Neutrophil (primary cell): ENCODE data around the gene CDRT4.
"Not testable (repeated sequence)": the region's sequence is repeated elsewhere in the genome, so short reads cannot be mapped to it uniquely, and the experiment has no call there.

Source experiments
- H3K27ac ChIP-seq: fragments of 200-600 bp; sonication (generic); 2 replicates; pipeline ENCODE4 v1.5.1; 2016; ENCODE audit warnings: mild to moderate bottlenecking, moderate library complexity
- H3K27me3 ChIP-seq: fragments of 200-600 bp; sonication (generic); 2 replicates; pipeline ENCODE4 v1.6.0; 2016; ENCODE audit warnings: mild to moderate bottlenecking
- H3K36me3 ChIP-seq: fragments of 200-600 bp; sonication (generic); 2 replicates; pipeline ENCODE4 v1.5.1; 2017
- H3K4me1 ChIP-seq, 2 experiments: fragments of 200-600 bp in 1 of 2; sonication (generic) in 1 of 2; 1 replicate in 1 of 2; 2 replicates in 1 of 2; pipeline versions ENCODE4 v1.5.1 to v1.6.1; 2013 to 2016; ENCODE audit warnings: low read depth in 1 of 2, low read length in 1 of 2, mild to moderate bottlenecking in 1 of 2, moderate library complexity in 1 of 2; ENCODE audit not compliant: control insufficient read depth in 1 of 2, insufficient read depth in 1 of 2
- H3K4me3 ChIP-seq, 2 experiments: fragments of 200-600 bp in 1 of 2; sonication (generic) in 1 of 2; 1 replicate in 1 of 2; 2 replicates in 1 of 2; pipeline ENCODE4 v1.5.1; 2013 to 2016; ENCODE audit warnings: low read depth in 1 of 2, low read length in 1 of 2, mild to moderate bottlenecking in 1 of 2, moderate library complexity in 1 of 2
- H3K9me3 ChIP-seq: fragments of 200-600 bp; sonication (generic); 2 replicates; pipeline ENCODE4 v1.5.1; 2016
- CTCF ChIP-seq: fragments of 200-600 bp; sonication (generic); IDR thresholded peaks from 2 replicates; pipeline ENCODE4 v1.5.1; 2016; ENCODE audit warnings: antibody characterized with exemption

Gene CDRT4

DNA sequence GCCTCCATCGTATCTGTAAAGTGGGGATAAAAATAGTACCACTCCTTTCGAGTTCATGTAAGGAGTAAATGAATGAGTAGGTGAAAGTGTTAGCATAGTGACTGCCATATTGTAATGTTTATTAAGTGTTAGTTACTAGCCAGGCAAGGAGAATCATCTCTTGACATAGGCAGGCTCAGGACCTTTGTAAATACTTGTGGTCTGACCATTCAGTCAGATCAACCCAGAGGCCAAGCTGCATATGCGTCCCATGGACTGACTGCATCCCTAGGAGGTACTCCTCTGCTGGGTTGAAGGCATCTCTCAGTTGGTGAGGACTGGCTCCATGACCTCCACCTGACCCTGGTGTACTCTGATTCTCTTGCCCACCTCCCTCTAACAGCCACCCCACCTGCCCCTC is 40.5 kb upstream of the CDRT4 start:
- no peak for TF ChIP-seq CTCF
- no peak overlapping the region for H3K27ac ChIP-seq
- no peak overlapping the region for H3K4me3 ChIP-seq
- H3K9me3 ChIP-seq, result no peaks in the 10 kb centered on the region
- H3K36me3 ChIP-seq, result no peaks in the 10 kb centered on the region
- no peaks in the 10 kb centered on the region for H3K27me3 ChIP-seq
- H3K4me1 ChIP-seq, result peaks cover 3% of the 10 kb centered on the region in 2 experiments

GRCh38 chr17:15507001-15507400 is 39.6 kb upstream of the CDRT4 start:
- TF ChIP-seq CTCF, result no peak
- Histone ChIP-seq H3K27me3 (no peaks in the 10 kb centered on the region), H3K4me1 (peaks cover 11 to 12% of the 10 kb centered on the region in 2 experiments), H3K9me3 (no peaks in the 10 kb centered on the region), H3K4me3 (no peak overlapping the region), H3K36me3 (no peaks in the 10 kb centered on the region), H3K27ac (no peak overlapping the region)

DNA sequence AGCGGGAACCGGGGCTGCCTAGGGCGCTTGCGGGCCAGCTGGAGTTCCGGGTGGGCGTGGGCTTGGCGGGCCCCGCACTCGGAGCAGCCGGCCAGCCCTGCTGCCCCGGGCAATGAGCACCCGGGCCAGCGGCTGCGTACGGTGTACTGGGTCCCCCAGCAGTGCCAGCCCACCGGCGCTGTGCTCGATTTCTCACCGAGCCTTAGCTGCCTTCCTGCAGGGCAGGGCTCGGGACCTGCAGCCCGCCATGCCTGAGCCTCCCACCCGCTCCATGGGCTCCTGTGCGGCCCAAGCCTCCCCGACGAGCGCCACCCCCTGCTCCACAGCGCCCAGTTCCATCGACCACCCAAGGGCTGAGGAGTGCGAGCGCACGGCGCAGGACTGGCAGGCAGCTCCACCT is 38.3 kb upstream of the CDRT4 start:
- not testable (repeated sequence) for H3K27ac ChIP-seq, H3K4me3 ChIP-seq, H3K36me3 ChIP-seq

GRCh38 chr17:15503731-15504130 is 36.3 kb upstream of the CDRT4 start:
- no peak overlapping the region for H3K27ac ChIP-seq
- TF ChIP-seq CTCF, result no peak
- no peaks in the 10 kb centered on the region for H3K36me3 ChIP-seq
- no peak overlapping the region for H3K4me3 ChIP-seq
- H3K9me3 ChIP-seq, result no peaks in the 10 kb centered on the region
- H3K27me3 ChIP-seq, result no peaks in the 10 kb centered on the region
- H3K4me1 ChIP-seq, result peaks cover 11 to 16% of the 10 kb centered on the region in 2 experiments

More for the DNA sequence above, 38.3 kb upstream of the CDRT4 start:
- H3K4me1 ChIP-seq, result peaks cover 11 to 16% of the 10 kb centered on the region in 2 experiments
- not testable (repeated sequence) for H3K27me3 ChIP-seq, H3K9me3 ChIP-seq

DNA sequence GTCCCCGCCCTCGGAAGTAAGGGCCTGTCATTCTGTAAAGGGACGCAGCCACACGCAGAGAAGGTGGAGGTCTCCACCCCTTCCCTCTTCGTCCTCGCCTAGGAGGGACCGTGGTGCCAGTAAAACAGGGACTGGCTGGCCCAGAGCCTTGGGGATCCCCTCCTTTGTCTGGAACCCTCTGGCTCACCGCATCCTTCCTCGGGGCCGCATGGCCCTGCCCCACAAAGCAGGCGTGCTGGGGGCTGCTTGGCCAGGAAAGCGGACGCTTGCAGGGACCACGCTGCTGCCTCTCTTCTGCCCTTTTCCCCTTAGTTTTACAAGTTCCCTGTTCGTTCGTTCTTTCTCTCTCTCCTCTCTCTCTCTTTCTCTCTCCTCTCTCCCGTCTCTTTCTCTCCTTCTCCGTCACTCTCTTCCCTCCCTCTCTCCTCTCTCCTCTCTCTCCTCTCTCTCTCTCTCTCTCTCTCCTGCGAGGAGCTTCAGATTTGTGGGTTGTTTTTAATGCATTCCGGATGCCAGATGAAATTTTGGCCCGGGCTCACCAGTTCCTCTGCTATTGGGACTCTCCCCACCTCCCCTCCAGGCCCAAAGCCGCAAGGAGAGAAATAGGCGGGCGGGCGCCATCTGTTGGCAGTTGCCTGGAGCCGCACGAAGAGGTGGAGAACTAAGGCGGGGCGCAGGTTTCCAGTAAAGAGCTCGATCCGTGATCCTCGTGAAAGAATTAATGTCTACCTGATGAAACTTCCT is 35.1 kb upstream of the CDRT4 start:
- H3K27ac ChIP-seq, result peak overlapping the region; percentile 60

More for the DNA sequence above, 35.1 kb upstream of the CDRT4 start:
- H3K9me3 ChIP-seq, result no peaks in the 10 kb centered on the region
- no peaks in the 10 kb centered on the region for H3K27me3 ChIP-seq
- H3K36me3 ChIP-seq, result no peaks in the 10 kb centered on the region
- H3K4me3 ChIP-seq, result peak overlapping the region in 1 of 2 experiments; percentile 44
- peaks cover 11 to 16% of the 10 kb centered on the region in 2 experiments for H3K4me1 ChIP-seq
- TF ChIP-seq CTCF, result peak; percentile 81
